Gastroesophageal sphincter (tissue), 4 donors: ENCODE data around the gene CCDC85A. TPM values are rescaled to one million over a fixed set of nuclear protein-coding genes. Genes with fewer than 3 reads are reported as not detected.

ENCODE experiments used
- ATAC-seq: fragments of 150-250 bp; one replicate; pipeline ENCODE4 v1.9.1; 2016; ENCODE audit warnings: mild to moderate bottlenecking, moderate library complexity
- H3K27ac ChIP-seq, 4 donors: fragments of 200-600 bp; sonication (generic) in 3 of 4; 1 replicate in 3 of 4; 2 replicates in 1 of 4; pipeline ENCODE4 v1.5.1; 2016 to 2019
- H3K27me3 ChIP-seq: fragments of 200-600 bp; sonication (generic); one replicate; pipeline ENCODE4 v1.5.1; 2019
- H3K36me3 ChIP-seq, 2 donors: fragments of 200-600 bp; sonication (generic); one replicate each; pipeline ENCODE4 v1.5.1; 2019; ENCODE audit warnings: control low read depth in 1 of 2
- H3K4me1 ChIP-seq, 3 donors: fragments of 200-600 bp; sonication (generic); 1 replicate in 2 of 3; 2 replicates in 1 of 3; pipeline ENCODE4 v1.5.1; 2016 to 2019; ENCODE audit warnings: control low read depth in 2 of 3
- H3K4me3 ChIP-seq, 2 donors: fragments of 200-600 bp; sonication (generic); one replicate each; pipeline ENCODE4 v1.5.1; 2019; ENCODE audit warnings: mild to moderate bottlenecking in 1 of 2, moderate library complexity in 1 of 2
- H3K9me3 ChIP-seq, 3 donors: fragments of 200-600 bp; sonication (generic); one replicate each; pipeline ENCODE4 v1.5.1; 2017 to 2019; ENCODE audit warnings: control low read depth in 2 of 3
- CTCF ChIP-seq, 4 experiments: fragments of 200-600 bp in 2 of 4; fragments of 450-650 bp in 2 of 4; sonication (generic) in 1 of 4; IDR thresholded peaks; one replicate each; pipeline ENCODE4 v1.5.1; 2017 to 2019; ENCODE audit warnings: antibody characterized with exemption in 4 of 4, mild to moderate bottlenecking in 2 of 4, moderate library complexity in 2 of 4
- EP300 ChIP-seq: sonication (generic); formaldehyde crosslinking; IDR thresholded peaks from one replicate; pipeline ENCODE4 v1.6.1; 2017; ENCODE audit warnings: antibody characterized with exemption, mild to moderate bottlenecking
- POLR2A ChIP-seq, 2 donors: fragments of 450-650 bp; IDR thresholded peaks; one replicate each; pipeline ENCODE4 v1.6.1; 2017; ENCODE audit warnings: antibody characterized with exemption in 2 of 2, mild to moderate bottlenecking in 2 of 2, moderate library complexity in 1 of 2
- POLR2AphosphoS5 ChIP-seq: sonication (generic); formaldehyde crosslinking; IDR thresholded peaks from one replicate; pipeline ENCODE4 v1.6.1; 2017; ENCODE audit warnings: antibody characterized with exemption
- WGBS, 2 donors: methylation state at CpG; one replicate each; pipeline ENCODE4 v1.1.5; 2018; ENCODE audit warnings: low coverage in 1 of 2; 5-methylcytosine and 5-hydroxymethylcytosine counted together
- total RNA-seq, 4 donors: library from RNA; depleted of rRNA; stranded (reverse); fragments of >200 nt; gene quantifications; one replicate each; pipeline ENCODE4 v1.1.0, GENCODE V29; 2016

The CCDC85A gene
- total RNA-seq, 4 donors from 2014 or later: 2.6 to 7.0 (median 4.8) TPM

- H3K9me3 ChIP-seq: no peaks in the 10 kb centered on the region
- TF ChIP-seq EP300: no peak
- TF ChIP-seq CTCF (IDR thresholded peaks at IDR 0.05): no peak
- no peak for TF ChIP-seq POLR2AphosphoS5
- TF ChIP-seq POLR2A (IDR thresholded peaks at IDR 0.05): no peak
- ATAC-seq: no peak
- no peaks in the 10 kb centered on the region for H3K36me3 ChIP-seq
- no peaks in the 10 kb centered on the region for H3K4me1 ChIP-seq
- no peaks in the 10 kb centered on the region for H3K27me3 ChIP-seq
- H3K4me3 ChIP-seq: no peak overlapping the region
- 86 to 94% methylated on average over 2 of the region's 2 CpGs for WGBS, 2 donors
- no peak overlapping the region for H3K27ac ChIP-seq
Observed at GRCh38 chr2:56250153-56250729, 66.5 kb downstream of the CCDC85A start.

GRCh38 chr2:56260415-56260814, 76.6 kb downstream of the CCDC85A start:
- no peaks in the 10 kb centered on the region for H3K36me3 ChIP-seq
- no peaks in the 10 kb centered on the region for H3K4me1 ChIP-seq
- no peak overlapping the region for H3K27ac ChIP-seq
- no peaks in the 10 kb centered on the region for H3K9me3 ChIP-seq
- H3K27me3 ChIP-seq: no peaks in the 10 kb centered on the region
- 20 to 57% methylated on average over 1 of the region's 1 CpG for WGBS, 2 donors
- H3K4me3 ChIP-seq: no peak overlapping the region
- no peak for ATAC-seq
- TF ChIP-seq POLR2AphosphoS5: no peak

GRCh38 chr2:56262241-56262640, 78.5 kb downstream of the CCDC85A start:
- 53 to 80% methylated on average over 1 of the region's 1 CpG for WGBS, 2 donors
- Histone ChIP-seq H3K4me1 (no peaks in the 10 kb centered on the region), H3K36me3 (no peaks in the 10 kb centered on the region), H3K27ac (no peak overlapping the region), H3K4me3 (no peak overlapping the region), H3K27me3 (no peaks in the 10 kb centered on the region), H3K9me3 (no peaks in the 10 kb centered on the region)
- no peak for ATAC-seq
- no peak for TF ChIP-seq EP300
- TF ChIP-seq CTCF (IDR thresholded peaks at IDR 0.05): no peak
- TF ChIP-seq POLR2AphosphoS5: no peak
- no peak for TF ChIP-seq POLR2A (IDR thresholded peaks at IDR 0.05)

GRCh38 chr2:56263876-56264275, 80.1 kb downstream of the CCDC85A start:
- Histone ChIP-seq H3K36me3 (no peaks in the 10 kb centered on the region), H3K4me1 (no peaks in the 10 kb centered on the region), H3K27me3 (no peaks in the 10 kb centered on the region), H3K9me3 (no peaks in the 10 kb centered on the region), H3K4me3 (no peak overlapping the region), H3K27ac (no peak overlapping the region)
- WGBS, 2 donors: 93 to 100% methylated on average over 2 of the region's 2 CpGs
- TF ChIP-seq EP300: no peak
- TF ChIP-seq CTCF (IDR thresholded peaks at IDR 0.05): no peak
- no peak for TF ChIP-seq POLR2A (IDR thresholded peaks at IDR 0.05)
- no peak for ATAC-seq

GRCh38 chr2:56266761-56267414, 83.1 kb downstream of the CCDC85A start:
- Histone ChIP-seq H3K36me3 (no peaks in the 10 kb centered on the region), H3K9me3 (no peaks in the 10 kb centered on the region), H3K4me3 (no peak overlapping the region), H3K4me1 (no peaks in the 10 kb centered on the region), H3K27ac (no peak overlapping the region), H3K27me3 (no peaks in the 10 kb centered on the region)
- no peak for TF ChIP-seq POLR2AphosphoS5
- TF ChIP-seq CTCF (IDR thresholded peaks at IDR 0.05): no peak
- TF ChIP-seq EP300: no peak
- no peak for TF ChIP-seq POLR2A (IDR thresholded peaks at IDR 0.05)
- 54 to 87% methylated on average over 4 to 5 of the region's 5 CpGs for WGBS, 2 donors
- no peak for ATAC-seq
